Lower lobe of right lung (tissue), 2 donors: ENCODE measurements around the gene PML. TPM values are rescaled to one million over a fixed set of nuclear protein-coding genes. Genes with fewer than 3 reads are reported as not detected.
"Not testable (repeated sequence)": the region's sequence is repeated elsewhere in the genome, so short reads cannot be mapped to it uniquely, and the experiment has no call there.

ENCODE experiments used
- ATAC-seq, 2 donors: fragments of 200-7000 bp; cut with Tn5 transposase; one replicate each; pipeline ENCODE4 v1.9.1; 2020 to 2022; ENCODE audit warnings: mild to moderate bottlenecking in 2 of 2, moderate library complexity in 2 of 2
- DNase-seq: peaks from one replicate; pipeline ENCODE4 v3.0.0-alpha.2; 2020
- H3K27ac ChIP-seq: fragments of 200-600 bp; one replicate; pipeline ENCODE4 v1.8.0; 2022
- H3K27me3 ChIP-seq: fragments of 200-600 bp; one replicate; pipeline ENCODE4 v1.8.0; 2022; ENCODE audit warnings: low read depth
- H3K36me3 ChIP-seq: fragments of 200-600 bp; one replicate; pipeline ENCODE4 v1.8.0; 2022; ENCODE audit warnings: mild to moderate bottlenecking
- H3K4me1 ChIP-seq: fragments of 200-600 bp; one replicate; pipeline ENCODE4 v1.8.0; 2022
- H3K4me3 ChIP-seq: fragments of 200-600 bp; one replicate; pipeline ENCODE4 v1.8.0; 2022; ENCODE audit warnings: mild to moderate bottlenecking
- H3K9me3 ChIP-seq: fragments of 200-600 bp; one replicate; pipeline ENCODE4 v1.8.0; 2022
- CTCF ChIP-seq: fragments of 200-600 bp; IDR thresholded peaks from one replicate; pipeline ENCODE4 v1.8.0; 2022; ENCODE audit warnings: antibody characterized with exemption, mild to moderate bottlenecking
- intact Hi-C: fragments of 100-400 bp; cut with DNase I; formaldehyde crosslinking; loops from one replicate; pipeline ENCODE4 v1.11.0; 2022
- total RNA-seq: library from RNA; stranded (reverse); fragmentation: NEBNext Ultra II Directional; extraction: Animal tissue kit (Norgen Biotek cat#: 25700); gene quantifications from one replicate; pipeline ENCODE4 v1.2.1, GENCODE V29; 2021
- donor health status: DM: no; HTN: yes; CAD: no; lungs with severe emphysema.

Gene PML
- total RNA-seq, 1 donor from 2014 or later = 79.4 TPM

DNA sequence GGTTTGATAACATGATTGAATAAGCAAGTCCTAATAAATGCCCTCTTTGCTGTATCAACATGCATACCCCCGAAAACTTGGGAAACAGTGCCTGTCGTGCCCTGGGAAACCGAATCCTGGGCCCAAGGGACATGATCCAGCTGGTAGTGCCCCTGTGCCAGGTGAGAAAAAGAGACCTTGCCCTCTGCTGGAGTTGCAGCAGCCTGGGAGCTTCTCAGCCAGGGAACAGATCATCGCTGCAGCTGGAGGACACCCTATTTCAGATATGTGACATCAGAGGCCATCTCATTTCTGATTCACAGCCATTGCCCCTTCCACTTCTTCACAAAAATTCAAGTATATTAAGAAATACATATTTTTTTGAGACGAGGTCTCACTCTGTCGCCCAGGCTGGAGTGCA, 34.7 kb upstream of the PML start:
- Histone ChIP-seq H3K27me3 (no peaks in the 10 kb centered on the region), H3K4me1 (peaks cover 12% of the 10 kb centered on the region), H3K4me3 (no peak overlapping the region), H3K9me3 (no peaks in the 10 kb centered on the region), H3K36me3 (no peaks in the 10 kb centered on the region), H3K27ac (no peak overlapping the region)
- DNase-seq (no peak), ATAC-seq (no peak)
- intact Hi-C loops = no loop called here
- TF ChIP-seq CTCF = no peak

GRCh38 chr15:73960472-73961070, 33.9 kb upstream of the PML start:
- ATAC-seq, intact Hi-C loops, H3K27me3 ChIP-seq, H3K27ac ChIP-seq, DNase-seq, H3K9me3 ChIP-seq, H3K4me3 ChIP-seq, H3K36me3 ChIP-seq: not testable (repeated sequence)
- peaks cover 17% of the 10 kb centered on the region for H3K4me1 ChIP-seq

- no peak for ATAC-seq
- DNase-seq = no peak
- no peak for TF ChIP-seq CTCF
- intact Hi-C loops = no loop called here
- no peaks in the 10 kb centered on the region for H3K9me3 ChIP-seq
- no peaks in the 10 kb centered on the region for H3K36me3 ChIP-seq
- H3K4me1 ChIP-seq = peaks cover 6% of the 10 kb centered on the region
- no peaks in the 10 kb centered on the region for H3K27me3 ChIP-seq
- H3K27ac ChIP-seq = no peak overlapping the region
- H3K4me3 ChIP-seq = no peak overlapping the region
These were observed 32.1 kb upstream of the PML start for GRCh38 chr15:73962433-73962832.

DNA sequence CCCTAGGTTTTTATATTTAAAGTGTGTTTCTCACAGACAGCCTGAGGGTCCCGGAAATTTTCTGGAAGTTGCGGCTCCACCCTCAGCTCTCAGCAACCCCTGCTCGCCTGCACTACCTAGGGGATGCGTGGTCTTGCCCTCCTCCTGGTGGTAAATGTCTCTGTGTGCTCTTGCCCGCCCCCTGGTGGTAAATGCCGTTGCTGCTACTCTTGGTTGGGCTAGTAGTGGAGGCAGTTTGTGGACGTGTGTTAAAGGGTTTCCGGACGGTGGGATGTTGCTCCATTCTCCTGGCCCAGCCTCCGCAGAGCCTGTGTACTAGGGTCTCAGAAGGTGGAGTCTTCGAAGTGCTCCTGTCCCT, 29.8 kb upstream of the PML start:
- ATAC-seq = peak; percentile 92 to 94
- Histone ChIP-seq H3K36me3 (no peaks in the 10 kb centered on the region), H3K4me3 (no peak overlapping the region), H3K27me3 (no peaks in the 10 kb centered on the region), H3K9me3 (no peaks in the 10 kb centered on the region), H3K27ac (no peak overlapping the region), H3K4me1 (peaks cover 6% of the 10 kb centered on the region)
- intact Hi-C loops = no loop called here
- peak; percentile 92 for TF ChIP-seq CTCF
- DNase-seq = peak; percentile 84

DNA sequence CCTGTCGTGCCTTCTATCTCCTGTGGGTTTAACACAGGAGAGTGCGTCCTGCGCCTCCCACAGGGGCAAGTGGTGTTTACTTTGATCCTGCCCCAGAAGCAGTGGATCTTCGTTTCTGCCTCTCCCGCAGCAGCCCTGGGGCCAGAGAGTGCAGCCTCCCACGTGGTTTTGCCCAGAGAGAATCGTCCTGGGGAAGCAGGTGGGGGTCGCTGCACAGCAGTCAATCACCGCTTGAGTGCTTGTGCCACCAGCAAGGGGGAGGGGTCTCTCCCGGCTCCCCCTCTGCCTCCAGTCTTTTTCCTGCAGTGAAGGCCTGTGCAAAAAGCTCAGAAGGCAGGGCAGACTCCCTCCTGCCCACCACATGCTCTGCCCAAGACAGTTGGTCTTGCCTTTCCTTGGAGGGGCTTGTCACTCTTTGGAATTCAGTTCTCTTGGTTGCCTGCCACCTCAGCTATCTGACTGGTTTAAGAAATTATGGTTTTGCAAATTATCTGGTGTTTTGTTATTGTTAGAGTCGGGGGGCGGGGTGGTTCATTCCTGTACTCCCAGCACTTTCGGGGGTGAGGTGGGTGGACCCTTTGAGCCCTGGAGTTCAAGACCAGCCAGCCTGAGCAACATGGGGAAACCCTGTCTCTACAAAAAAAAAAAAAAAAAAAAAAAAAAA, 29.3 kb upstream of the PML start:
- Histone ChIP-seq H3K4me1 (peaks cover 6% of the 10 kb centered on the region), H3K36me3 (no peaks in the 10 kb centered on the region), H3K9me3 (no peaks in the 10 kb centered on the region), H3K27ac (no peak overlapping the region), H3K27me3 (no peaks in the 10 kb centered on the region), H3K4me3 (no peak overlapping the region)
- intact Hi-C loops = no loop called here
- no peak for DNase-seq
- peak; percentile 17 to 29 for ATAC-seq
- no peak for TF ChIP-seq CTCF

DNA sequence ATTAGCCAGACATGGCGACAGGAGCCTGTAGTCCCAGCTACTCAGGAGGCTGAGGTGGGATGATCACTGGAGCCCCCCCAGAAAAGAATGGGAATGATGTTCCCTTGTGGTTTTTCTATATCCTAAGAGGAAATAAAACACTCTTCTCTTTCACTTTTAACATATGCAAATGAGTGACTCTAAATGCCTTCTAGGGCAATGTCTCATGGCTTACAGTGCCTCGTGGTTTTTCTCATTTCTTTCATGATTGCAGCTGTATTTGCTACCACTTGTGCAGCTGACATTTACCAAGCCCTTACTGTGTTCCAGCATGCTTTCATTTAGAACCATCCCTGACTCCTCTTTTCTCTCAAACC, 28.8 kb upstream of the PML start:
- DNase-seq (no peak), ATAC-seq (peak in 1 of 2 donors; percentile 31)
- Histone ChIP-seq H3K9me3 (no peaks in the 10 kb centered on the region), H3K27ac (no peak overlapping the region), H3K27me3 (no peaks in the 10 kb centered on the region), H3K4me1 (peaks cover 6% of the 10 kb centered on the region), H3K4me3 (no peak overlapping the region), H3K36me3 (no peaks in the 10 kb centered on the region)
- intact Hi-C loops = no loop called here
- TF ChIP-seq CTCF = no peak
